ENCODE results near the gene EPC2.
"Not testable (repeated sequence)": the region's sequence is repeated elsewhere in the genome, so short reads cannot be mapped to it uniquely, and the experiment has no call there.

The EPC2 gene

GRCh38 chr2:148638543-148638942 is 6.0 kb upstream of the EPC2 start:
- DNase-seq (ENCODE audit: low read depth in 2 of 2, low spot score in 1 of 2): no peak

GRCh38 chr2:148640767-148641166 is 3.8 kb upstream of the EPC2 start:
- DNase-seq (ENCODE audit: low read depth in 2 of 2, low spot score in 1 of 2): no peak

GRCh38 chr2:148642112-148642744 is 2.3 kb upstream of the EPC2 start:
- no peak for DNase-seq (ENCODE audit: low read depth in 2 of 2, low spot score in 1 of 2)

- no peak for DNase-seq (ENCODE audit: low read depth in 2 of 2, low spot score in 1 of 2)
Measured at GRCh38 chr2:148642891-148643416, 1.6 kb upstream of the EPC2 start.

GRCh38 chr2:148643421-148643820 is 1.1 kb upstream of the EPC2 start:
- DNase-seq (ENCODE audit: low read depth in 2 of 2, low spot score in 1 of 2): no peak

- DNase-seq (ENCODE audit: low read depth in 2 of 2, low spot score in 1 of 2): peak; percentile 88
Measured at GRCh38 chr2:148644883-148645538, 460 bp downstream of the EPC2 start.

- peak; percentile 23 to 29 for DNase-seq (ENCODE audit: low read depth in 2 of 2, low spot score in 1 of 2)
Measured at GRCh38 chr2:148645539-148646230, 1.1 kb downstream of the EPC2 start.

- DNase-seq (ENCODE audit: low read depth in 2 of 2, low spot score in 1 of 2): no peak
Measured at GRCh38 chr2:148646231-148646559, 1.6 kb downstream of the EPC2 start.

- DNase-seq (ENCODE audit: low read depth in 2 of 2, low spot score in 1 of 2): not testable (repeated sequence)
Measured at GRCh38 chr2:148647711-148648110, 3.2 kb downstream of the EPC2 start.

GRCh38 chr2:148649936-148650335 is 5.4 kb downstream of the EPC2 start:
- DNase-seq (ENCODE audit: low read depth in 2 of 2, low spot score in 1 of 2): no peak

GRCh38 chr2:148650881-148651280 is 6.3 kb downstream of the EPC2 start:
- DNase-seq (ENCODE audit: low read depth in 2 of 2, low spot score in 1 of 2): no peak

GRCh38 chr2:148651972-148652371 is 7.4 kb downstream of the EPC2 start:
- no peak for DNase-seq (ENCODE audit: low read depth in 2 of 2, low spot score in 1 of 2)

- DNase-seq (ENCODE audit: low read depth in 2 of 2, low spot score in 1 of 2): no peak
Measured at GRCh38 chr2:148653437-148653836, 8.9 kb downstream of the EPC2 start.

GRCh38 chr2:148654435-148654834 is 9.9 kb downstream of the EPC2 start:
- no peak for DNase-seq (ENCODE audit: low read depth in 2 of 2, low spot score in 1 of 2)

GRCh38 chr2:148656516-148656915 is 12.0 kb downstream of the EPC2 start:
- no peak for DNase-seq (ENCODE audit: low read depth in 2 of 2, low spot score in 1 of 2)

- DNase-seq (ENCODE audit: low read depth in 2 of 2, low spot score in 1 of 2): no peak
Measured at GRCh38 chr2:148658807-148659722, 14.5 kb downstream of the EPC2 start.

- no peak for DNase-seq (ENCODE audit: low read depth in 2 of 2, low spot score in 1 of 2)
Measured at GRCh38 chr2:148660999-148661398, 16.4 kb downstream of the EPC2 start.

GRCh38 chr2:148662332-148662731 is 17.8 kb downstream of the EPC2 start:
- not testable (repeated sequence) for DNase-seq (ENCODE audit: low read depth in 2 of 2, low spot score in 1 of 2)

GRCh38 chr2:148664229-148664628 is 19.7 kb downstream of the EPC2 start:
- no peak for DNase-seq (ENCODE audit: low read depth in 2 of 2, low spot score in 1 of 2)

GRCh38 chr2:148666555-148666954 is 22.0 kb downstream of the EPC2 start:
- DNase-seq (ENCODE audit: low read depth in 2 of 2, low spot score in 1 of 2): no peak

- no peak for DNase-seq (ENCODE audit: low read depth in 2 of 2, low spot score in 1 of 2)
Measured at GRCh38 chr2:148667113-148667836, 22.7 kb downstream of the EPC2 start.
